Measurements from ENCODE around the gene TGM5. TPM values are rescaled to one million over a fixed set of nuclear protein-coding genes. Genes with fewer than 3 reads are reported as not detected.
A peak's percentile ranks its signal among the peaks of the same experiment; 100 is the strongest.

Gene TGM5
- total and polyA plus RNA-seq, 7 experiments from 2014 or later: 0.27 TPM; not detected in 6

DNA sequence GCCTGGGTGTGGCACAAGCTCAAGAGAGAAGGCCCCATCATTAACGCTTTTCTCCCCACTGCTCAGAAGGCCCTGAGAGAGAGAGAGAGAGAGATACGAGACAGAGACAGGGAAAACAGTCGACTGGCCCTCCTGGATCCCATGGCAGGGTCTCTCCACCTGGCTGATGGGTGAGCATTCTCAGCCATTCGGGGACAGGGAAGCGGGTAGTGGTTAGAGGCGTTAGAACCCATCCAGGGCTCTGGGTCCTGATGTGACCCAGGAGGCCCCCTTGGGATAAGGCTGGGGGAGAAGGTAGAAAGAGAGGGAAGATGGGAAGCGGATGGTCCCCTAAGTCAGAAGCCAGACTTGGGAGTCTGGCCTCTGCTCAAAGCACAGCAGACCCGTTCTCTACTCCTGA is 7.9 kb downstream of the TGM5 start:
- POLR2A ChIA-PET: no interaction called here
- ATAC-seq: no peak

DNA sequence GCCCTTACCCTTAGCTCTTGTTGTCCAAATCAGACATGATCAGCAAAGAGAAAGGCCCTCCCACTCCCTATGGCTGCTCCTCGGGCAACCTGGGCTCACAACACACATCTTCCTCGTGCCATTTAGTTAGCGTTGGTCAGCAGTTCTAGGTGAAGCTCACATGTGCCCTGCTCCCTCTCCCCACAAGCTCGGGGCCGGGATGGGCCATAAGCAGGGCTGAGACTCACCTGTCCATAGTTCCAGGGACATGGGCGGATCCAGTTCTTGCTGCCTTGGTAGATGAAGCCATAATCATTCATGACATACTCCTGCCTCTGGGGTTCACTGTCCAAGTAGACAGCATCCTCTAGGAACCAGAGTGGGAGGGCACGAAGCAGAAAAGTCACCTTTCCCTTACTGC is 10.4 kb downstream of the TGM5 start:
- no peak for DNase-seq
- H3K4me1 Mint-ChIP-seq: peaks cover 0 to 21% (median 0%) of the 10 kb centered on the region in 7 donors
- H3K4me3 Mint-ChIP-seq: no peak overlapping the region
- CTCF ChIA-PET: no interaction called here
- H3K27ac Mint-ChIP-seq: no peak overlapping the region
- Histone ChIP-seq H3K27ac (ENCODE audit: low read depth, low read length) (no peak overlapping the region), H3K27me3 (ENCODE audit: control insufficient read depth in 2 of 2, insufficient read depth in 2 of 2, low read length in 2 of 2) (no peaks in the 10 kb centered on the region), H3K4me1 (ENCODE audit: control insufficient read depth in 2 of 2, insufficient read depth in 2 of 2, low read length in 2 of 2) (no peaks in the 10 kb centered on the region), H3K4me3 (ENCODE audit: low read length) (no peak overlapping the region), H3K36me3 (ENCODE audit: control insufficient read depth in 2 of 3, insufficient read depth in 3 of 3, low read length in 3 of 3) (no peaks in the 10 kb centered on the region), H3K9me3 (ENCODE audit: control insufficient read depth in 2 of 3, low read length in 3 of 3) (no peaks in the 10 kb centered on the region)
- POLR2A ChIA-PET: no interaction called here
- H3K27me3 Mint-ChIP-seq: peaks cover 2 to 17% (median 10%) of the 10 kb centered on the region in 5 donors
- H3K36me3 Mint-ChIP-seq: peaks cover 0 to 3% (median 0%) of the 10 kb centered on the region in 5 donors
- no peak for ATAC-seq
- peaks cover 0 to 1% (median 0%) of the 10 kb centered on the region in 11 donors for H3K9me3 Mint-ChIP-seq
- intact Hi-C loops (cut with micrococcal nuclease): no loop called here

More for the DNA sequence above, 7.9 kb downstream of the TGM5 start:
- intact Hi-C loops (cut with micrococcal nuclease): no loop called here
- H3K27ac ChIP-seq (ENCODE audit: low read depth, low read length): no peak overlapping the region
- no peaks in the 10 kb centered on the region for H3K4me1 ChIP-seq (ENCODE audit: control insufficient read depth in 2 of 2, insufficient read depth in 2 of 2, low read length in 2 of 2)
- Mint-ChIP-seq H3K9me3 (no peaks in the 10 kb centered on the region), H3K27me3 (peaks cover 5 to 15% (median 12%) of the 10 kb centered on the region in 5 donors), H3K4me1 (peaks cover 0 to 5% (median 0%) of the 10 kb centered on the region in 7 donors), H3K4me3 (no peak overlapping the region), H3K27ac (no peak overlapping the region), H3K36me3 (no peaks in the 10 kb centered on the region)
- H3K36me3 ChIP-seq (ENCODE audit: control insufficient read depth in 2 of 3, insufficient read depth in 3 of 3, low read length in 3 of 3): no peaks in the 10 kb centered on the region
- CTCF ChIA-PET: no interaction called here
- H3K9me3 ChIP-seq (ENCODE audit: control insufficient read depth in 2 of 3, low read length in 3 of 3): no peaks in the 10 kb centered on the region
- H3K4me3 ChIP-seq (ENCODE audit: low read length): no peak overlapping the region
- no peak for DNase-seq
- no peaks in the 10 kb centered on the region for H3K27me3 ChIP-seq (ENCODE audit: control insufficient read depth in 2 of 2, insufficient read depth in 2 of 2, low read length in 2 of 2)

DNA sequence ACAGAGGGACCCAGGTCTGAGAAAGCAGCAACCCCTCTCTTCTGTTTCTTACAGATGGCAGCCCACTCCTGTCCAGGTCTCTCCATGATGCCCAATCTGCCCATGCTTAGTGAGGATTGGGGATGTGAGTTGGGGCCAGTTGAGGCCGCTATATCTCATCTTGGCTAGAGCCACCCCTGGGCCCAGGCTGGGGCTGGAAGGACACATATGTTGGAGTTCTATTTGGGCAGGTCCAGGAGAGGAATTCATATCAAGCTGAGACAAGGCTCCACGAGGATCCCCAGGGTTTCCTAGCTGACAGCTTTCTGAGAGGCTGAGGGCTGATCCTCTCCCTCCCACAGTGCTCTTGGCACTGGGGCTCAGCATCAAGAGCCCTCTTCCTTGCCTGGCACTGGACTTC is 11.4 kb downstream of the TGM5 start:
- no peak overlapping the region for H3K4me3 ChIP-seq (ENCODE audit: low read length)
- intact Hi-C loops (cut with micrococcal nuclease): no loop called here
- H3K36me3 ChIP-seq (ENCODE audit: control insufficient read depth in 2 of 3, insufficient read depth in 3 of 3, low read length in 3 of 3): no peaks in the 10 kb centered on the region
- H3K27ac ChIP-seq (ENCODE audit: low read depth, low read length): no peak overlapping the region
- H3K9me3 ChIP-seq (ENCODE audit: control insufficient read depth in 2 of 3, low read length in 3 of 3): no peaks in the 10 kb centered on the region
- Mint-ChIP-seq H3K27ac (no peak overlapping the region), H3K9me3 (peaks cover 0 to 1% (median 0%) of the 10 kb centered on the region in 11 donors), H3K4me3 (no peak overlapping the region), H3K27me3 (peaks cover 2 to 17% (median 10%) of the 10 kb centered on the region in 5 donors), H3K4me1 (peaks cover 0 to 27% (median 0%) of the 10 kb centered on the region in 7 donors), H3K36me3 (peaks cover 0 to 3% (median 0%) of the 10 kb centered on the region in 5 donors)
- DNase-seq (no peak), ATAC-seq (no peak)
- no peaks in the 10 kb centered on the region for H3K4me1 ChIP-seq (ENCODE audit: control insufficient read depth in 2 of 2, insufficient read depth in 2 of 2, low read length in 2 of 2)
- no peaks in the 10 kb centered on the region for H3K27me3 ChIP-seq (ENCODE audit: control insufficient read depth in 2 of 2, insufficient read depth in 2 of 2, low read length in 2 of 2)
- POLR2A ChIA-PET: no interaction called here
- CTCF ChIA-PET: no interaction called here

DNA sequence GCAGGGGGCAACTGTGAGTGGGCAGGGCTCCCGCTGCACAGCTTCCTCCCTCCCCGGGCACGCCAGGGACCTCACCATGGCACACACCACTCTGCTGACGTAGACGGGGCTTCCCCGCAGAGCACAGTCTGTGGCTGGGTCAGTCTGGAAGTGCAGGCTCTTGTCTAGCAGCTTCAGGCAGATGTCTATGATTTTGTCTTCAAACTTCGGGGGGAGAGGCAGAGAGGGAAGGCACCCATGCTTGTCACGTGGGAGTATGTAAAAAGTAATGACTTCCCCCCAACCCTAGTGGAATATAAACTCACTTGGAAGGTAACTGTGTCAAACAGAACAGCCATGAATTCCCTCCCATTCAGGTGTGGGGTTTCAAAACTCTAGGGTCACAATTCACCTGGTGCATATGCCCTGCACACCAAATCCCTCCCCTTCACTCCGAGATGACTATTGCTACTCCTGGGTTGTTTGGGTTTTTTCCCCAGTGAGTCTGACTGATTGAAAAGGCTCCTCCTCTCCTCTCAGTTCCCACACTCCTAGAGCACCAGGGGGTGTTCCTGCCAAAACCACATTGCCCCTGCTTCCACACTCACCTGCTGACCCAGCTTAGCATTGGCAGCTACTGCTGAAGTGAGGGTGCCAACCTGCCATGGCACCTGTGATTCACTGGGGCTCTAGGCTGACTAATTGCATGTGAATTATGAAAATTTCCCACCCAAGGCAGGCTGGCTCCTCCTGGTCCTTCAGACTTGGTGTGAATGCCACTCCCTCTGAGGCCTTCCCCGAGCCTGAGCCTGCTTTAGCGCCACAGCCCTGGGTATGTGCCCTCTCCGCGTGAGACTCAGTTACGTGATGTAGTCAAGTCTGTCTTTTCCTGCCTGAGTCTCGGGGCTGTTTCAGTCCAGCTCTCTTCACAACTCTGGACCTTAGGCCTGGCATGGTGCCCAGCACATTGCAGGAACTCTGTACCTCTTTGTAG is 13.0 kb downstream of the TGM5 start:
- Histone ChIP-seq H3K36me3 (ENCODE audit: control insufficient read depth in 2 of 3, insufficient read depth in 3 of 3, low read length in 3 of 3) (no peaks in the 10 kb centered on the region), H3K27me3 (ENCODE audit: control insufficient read depth in 2 of 2, insufficient read depth in 2 of 2, low read length in 2 of 2) (no peaks in the 10 kb centered on the region), H3K4me3 (ENCODE audit: low read length) (no peak overlapping the region), H3K9me3 (ENCODE audit: control insufficient read depth in 2 of 3, low read length in 3 of 3) (no peaks in the 10 kb centered on the region), H3K27ac (ENCODE audit: low read depth, low read length) (no peak overlapping the region), H3K4me1 (ENCODE audit: control insufficient read depth in 2 of 2, insufficient read depth in 2 of 2, low read length in 2 of 2) (no peaks in the 10 kb centered on the region)
- Mint-ChIP-seq H3K4me3 (peak overlapping the region in 1 of 10 donors; percentile 5), H3K27ac (peak overlapping the region in 2 of 9 donors; percentile 39), H3K4me1 (peaks cover 0 to 43% (median 0%) of the 10 kb centered on the region in 7 donors), H3K27me3 (peaks cover 2 to 17% (median 10%) of the 10 kb centered on the region in 5 donors), H3K36me3 (peaks cover 0 to 3% (median 0%) of the 10 kb centered on the region in 5 donors), H3K9me3 (peaks cover 0 to 1% (median 0%) of the 10 kb centered on the region in 11 donors)
- ATAC-seq: peak; percentile 61
- intact Hi-C loops (cut with micrococcal nuclease): no loop called here
- POLR2A ChIA-PET: interaction anchor here (0.6 kb wide), 1 partner anchor 28 kb away, joined by 3 read pairs; no protein-coding TSS in a partner anchor
- DNase-seq: no peak
- CTCF ChIA-PET: no interaction called here

DNA sequence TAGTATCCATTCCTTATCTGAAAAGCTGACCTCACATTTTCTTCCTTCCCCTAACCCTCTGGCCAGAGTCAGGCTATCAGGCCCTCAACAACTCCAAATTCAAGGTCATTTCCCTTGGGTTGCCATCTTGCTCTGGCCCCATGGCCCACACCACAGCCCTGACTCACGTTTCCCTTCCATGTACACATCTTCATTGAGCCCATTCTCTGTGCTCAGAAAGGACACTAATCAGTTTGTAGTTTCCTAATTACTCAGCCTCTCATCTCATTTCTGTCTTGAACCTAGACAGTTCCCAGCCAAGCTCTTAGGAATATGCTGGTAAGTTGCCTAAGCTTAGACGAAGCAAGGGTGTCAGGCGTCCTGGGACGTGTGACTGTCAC is 14.9 kb downstream of the TGM5 start:
- Histone ChIP-seq H3K27ac (ENCODE audit: low read depth, low read length) (no peak overlapping the region), H3K36me3 (ENCODE audit: control insufficient read depth in 2 of 3, insufficient read depth in 3 of 3, low read length in 3 of 3) (no peaks in the 10 kb centered on the region), H3K4me1 (ENCODE audit: control insufficient read depth in 2 of 2, insufficient read depth in 2 of 2, low read length in 2 of 2) (no peaks in the 10 kb centered on the region), H3K27me3 (ENCODE audit: control insufficient read depth in 2 of 2, insufficient read depth in 2 of 2, low read length in 2 of 2) (no peaks in the 10 kb centered on the region), H3K9me3 (ENCODE audit: control insufficient read depth in 2 of 3, low read length in 3 of 3) (no peaks in the 10 kb centered on the region), H3K4me3 (ENCODE audit: low read length) (no peak overlapping the region)
- intact Hi-C loops (cut with micrococcal nuclease): no loop called here
- Mint-ChIP-seq H3K4me1 (peaks cover 0 to 45% (median 0%) of the 10 kb centered on the region in 7 donors), H3K9me3 (peaks cover 0 to 1% (median 0%) of the 10 kb centered on the region in 11 donors), H3K4me3 (peak overlapping the region in 1 of 10 donors; percentile 23), H3K27me3 (peaks cover 0 to 17% (median 10%) of the 10 kb centered on the region in 5 donors), H3K36me3 (peaks cover 0 to 3% (median 0%) of the 10 kb centered on the region in 5 donors), H3K27ac (peak overlapping the region in 1 of 9 donors; percentile 64)
- ATAC-seq (no peak), DNase-seq (no peak)
- ChIA-PET POLR2A (no interaction called here), CTCF (no interaction called here)

DNA sequence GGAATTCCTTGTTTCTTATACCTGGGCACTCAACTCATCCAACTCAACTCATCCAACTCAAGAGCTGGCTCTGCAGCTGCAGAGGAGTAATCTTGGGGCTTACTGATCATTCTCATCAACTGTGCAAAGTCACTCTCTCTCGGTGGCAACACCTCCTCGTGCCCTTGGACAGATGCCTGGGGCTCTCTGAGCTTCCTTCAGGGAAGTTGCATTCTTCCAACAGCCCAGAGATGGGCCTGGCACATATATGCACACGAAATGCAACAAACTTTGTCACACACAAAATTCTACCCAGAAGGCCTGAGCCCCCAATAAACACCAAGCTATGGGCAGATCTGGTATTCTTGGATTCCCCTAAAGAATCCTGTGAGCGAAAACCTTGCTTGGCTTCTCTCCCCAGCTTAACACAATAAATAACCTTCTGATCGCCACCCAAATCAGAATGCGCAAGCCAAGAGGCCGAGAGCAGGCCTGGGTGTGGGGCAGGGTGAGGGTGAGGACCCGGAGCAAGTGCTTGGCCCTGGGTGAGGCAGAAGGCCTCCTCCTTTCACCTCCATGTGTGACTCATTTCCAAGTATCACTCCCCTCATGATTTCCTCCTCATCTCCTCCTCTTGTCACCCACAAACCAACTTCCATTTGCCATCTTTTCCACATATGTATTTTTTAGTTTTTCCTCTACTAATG is 15.4 kb downstream of the TGM5 start:
- intact Hi-C loops (cut with micrococcal nuclease): no loop called here
- H3K27ac ChIP-seq (ENCODE audit: low read depth, low read length): no peak overlapping the region
- no peak for ATAC-seq

More for the DNA sequence above, 15.4 kb downstream of the TGM5 start:
- peaks cover 0 to 45% (median 0%) of the 10 kb centered on the region in 7 donors for H3K4me1 Mint-ChIP-seq
- peak overlapping the region in 1 of 10 donors; percentile 23 for H3K4me3 Mint-ChIP-seq
- Histone ChIP-seq H3K4me1 (ENCODE audit: control insufficient read depth in 2 of 2, insufficient read depth in 2 of 2, low read length in 2 of 2) (no peaks in the 10 kb centered on the region), H3K36me3 (ENCODE audit: control insufficient read depth in 2 of 3, insufficient read depth in 3 of 3, low read length in 3 of 3) (no peaks in the 10 kb centered on the region), H3K4me3 (ENCODE audit: low read length) (no peak overlapping the region), H3K27me3 (ENCODE audit: control insufficient read depth in 2 of 2, insufficient read depth in 2 of 2, low read length in 2 of 2) (no peaks in the 10 kb centered on the region), H3K9me3 (ENCODE audit: control insufficient read depth in 2 of 3, low read length in 3 of 3) (no peaks in the 10 kb centered on the region)
- H3K9me3 Mint-ChIP-seq: peaks cover 0 to 1% (median 0%) of the 10 kb centered on the region in 11 donors
- peak overlapping the region in 1 of 9 donors; percentile 64 for H3K27ac Mint-ChIP-seq
- DNase-seq: no peak
- peaks cover 0 to 20% (median 10%) of the 10 kb centered on the region in 5 donors for H3K27me3 Mint-ChIP-seq
- CTCF ChIA-PET: no interaction called here
- POLR2A ChIA-PET: no interaction called here
- peaks cover 0 to 4% (median 0%) of the 10 kb centered on the region in 5 donors for H3K36me3 Mint-ChIP-seq

All from naive thymus-derived CD4-positive, alpha-beta T cell (primary cell).